ENCODE results near the gene KLHL41.

KLHL41 gene

DNA sequence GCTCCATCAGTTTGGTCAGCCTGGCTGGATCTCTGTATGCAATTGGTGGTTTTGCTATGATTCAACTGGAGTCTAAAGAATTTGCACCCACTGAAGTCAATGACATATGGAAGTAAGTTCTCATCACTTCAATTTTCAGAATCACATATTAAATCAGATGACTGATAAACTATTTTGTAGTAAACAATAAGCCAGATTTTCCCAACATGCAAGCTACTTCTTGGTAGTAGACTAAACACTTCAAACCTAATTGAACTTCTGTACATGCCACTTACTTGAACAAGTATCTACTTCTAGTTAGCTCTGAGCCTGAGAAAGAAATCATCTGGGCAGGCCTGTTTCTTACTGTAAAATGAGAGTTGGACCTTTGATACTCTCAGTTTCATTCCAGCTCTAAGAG is 11.4 kb downstream of the KLHL41 start:
- TF ChIP-seq ZNF8 (CRISPR knock-in tag; IDR thresholded peaks at IDR 0.05) (no peak), ARNTL (CRISPR knock-in tag; IDR thresholded peaks at IDR 0.05; ENCODE audit: borderline replicate concordance, low read depth) (no peak), OSR1 (CRISPR knock-in tag; IDR thresholded peaks at IDR 0.05) (no peak), ZC3H10 (CRISPR knock-in tag; IDR thresholded peaks at IDR 0.05) (no peak), ESRRG (CRISPR knock-in tag; IDR thresholded peaks at IDR 0.05) (no peak), ZNF70 (CRISPR knock-in tag; IDR thresholded peaks at IDR 0.05) (no peak), GLIS3 (CRISPR knock-in tag; IDR thresholded peaks at IDR 0.05) (no peak), BACH2 (CRISPR knock-in tag; IDR thresholded peaks at IDR 0.05; ENCODE audit: borderline replicate concordance) (no peak), ZFP30 (CRISPR knock-in tag; IDR thresholded peaks at IDR 0.05) (no peak), CSDC2 (CRISPR knock-in tag; IDR thresholded peaks at IDR 0.05) (no peak), CSRNP3 (CRISPR knock-in tag; IDR thresholded peaks at IDR 0.05) (no peak), TCF4 (CRISPR knock-in tag; IDR thresholded peaks at IDR 0.05; ENCODE audit: borderline replicate concordance) (no peak)
- TF ChIP-seq, protein P1, sequence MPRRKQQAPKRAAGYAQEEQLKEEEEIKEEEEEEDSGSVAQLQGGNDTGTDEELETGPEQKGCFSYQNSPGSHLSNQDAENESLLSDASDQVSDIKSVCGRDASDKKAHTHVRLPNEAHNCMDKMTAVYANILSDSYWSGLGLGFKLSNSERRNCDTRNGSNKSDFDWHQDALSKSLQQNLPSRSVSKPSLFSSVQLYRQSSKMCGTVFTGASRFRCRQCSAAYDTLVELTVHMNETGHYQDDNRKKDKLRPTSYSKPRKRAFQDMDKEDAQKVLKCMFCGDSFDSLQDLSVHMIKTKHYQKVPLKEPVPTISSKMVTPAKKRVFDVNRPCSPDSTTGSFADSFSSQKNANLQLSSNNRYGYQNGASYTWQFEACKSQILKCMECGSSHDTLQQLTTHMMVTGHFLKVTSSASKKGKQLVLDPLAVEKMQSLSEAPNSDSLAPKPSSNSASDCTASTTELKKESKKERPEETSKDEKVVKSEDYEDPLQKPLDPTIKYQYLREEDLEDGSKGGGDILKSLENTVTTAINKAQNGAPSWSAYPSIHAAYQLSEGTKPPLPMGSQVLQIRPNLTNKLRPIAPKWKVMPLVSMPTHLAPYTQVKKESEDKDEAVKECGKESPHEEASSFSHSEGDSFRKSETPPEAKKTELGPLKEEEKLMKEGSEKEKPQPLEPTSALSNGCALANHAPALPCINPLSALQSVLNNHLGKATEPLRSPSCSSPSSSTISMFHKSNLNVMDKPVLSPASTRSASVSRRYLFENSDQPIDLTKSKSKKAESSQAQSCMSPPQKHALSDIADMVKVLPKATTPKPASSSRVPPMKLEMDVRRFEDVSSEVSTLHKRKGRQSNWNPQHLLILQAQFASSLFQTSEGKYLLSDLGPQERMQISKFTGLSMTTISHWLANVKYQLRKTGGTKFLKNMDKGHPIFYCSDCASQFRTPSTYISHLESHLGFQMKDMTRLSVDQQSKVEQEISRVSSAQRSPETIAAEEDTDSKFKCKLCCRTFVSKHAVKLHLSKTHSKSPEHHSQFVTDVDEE (CRISPR knock-in tag; IDR thresholded peaks at IDR 0.05): no peak
- no peak for ATAC-seq

DNA sequence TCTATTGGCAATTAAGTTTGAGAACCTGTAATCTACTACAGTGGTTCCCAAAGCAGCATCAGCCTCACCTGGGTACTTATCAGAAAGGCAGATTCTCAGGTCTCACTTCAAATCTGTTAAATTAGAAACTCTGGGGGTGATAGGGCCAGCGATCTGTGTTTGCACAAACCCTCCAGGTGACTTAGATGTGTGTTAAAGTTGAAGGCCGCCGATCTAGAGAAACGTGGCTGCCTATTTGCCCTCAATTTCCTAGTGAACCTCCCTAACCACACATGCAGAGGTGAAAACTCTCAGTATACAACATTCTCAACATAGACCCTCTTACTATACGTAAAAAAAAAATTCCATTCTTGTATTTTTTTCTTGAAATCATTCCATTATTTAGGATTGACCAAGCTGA is 14.2 kb downstream of the KLHL41 start:
- TF ChIP-seq ZNF565 (CRISPR knock-in tag; conservative IDR thresholded peaks at IDR 0.05; ENCODE audit: low read depth) (no peak), ZFP3 (CRISPR knock-in tag; IDR thresholded peaks at IDR 0.05) (no peak), ZFP30 (CRISPR knock-in tag; IDR thresholded peaks at IDR 0.05) (no peak), TOX (CRISPR knock-in tag; IDR thresholded peaks at IDR 0.05; ENCODE audit: borderline replicate concordance) (no peak), CSDC2 (CRISPR knock-in tag; IDR thresholded peaks at IDR 0.05) (no peak), RARB (CRISPR knock-in tag; IDR thresholded peaks at IDR 0.05) (no peak), SNAI2 (CRISPR knock-in tag; IDR thresholded peaks at IDR 0.05) (no peak), GLIS3 (CRISPR knock-in tag; IDR thresholded peaks at IDR 0.05) (no peak), TCF4 (CRISPR knock-in tag; IDR thresholded peaks at IDR 0.05; ENCODE audit: borderline replicate concordance) (no peak), ZC3H10 (CRISPR knock-in tag; IDR thresholded peaks at IDR 0.05) (no peak), ZNF70 (CRISPR knock-in tag; IDR thresholded peaks at IDR 0.05) (no peak)
- TF ChIP-seq, protein P2, sequence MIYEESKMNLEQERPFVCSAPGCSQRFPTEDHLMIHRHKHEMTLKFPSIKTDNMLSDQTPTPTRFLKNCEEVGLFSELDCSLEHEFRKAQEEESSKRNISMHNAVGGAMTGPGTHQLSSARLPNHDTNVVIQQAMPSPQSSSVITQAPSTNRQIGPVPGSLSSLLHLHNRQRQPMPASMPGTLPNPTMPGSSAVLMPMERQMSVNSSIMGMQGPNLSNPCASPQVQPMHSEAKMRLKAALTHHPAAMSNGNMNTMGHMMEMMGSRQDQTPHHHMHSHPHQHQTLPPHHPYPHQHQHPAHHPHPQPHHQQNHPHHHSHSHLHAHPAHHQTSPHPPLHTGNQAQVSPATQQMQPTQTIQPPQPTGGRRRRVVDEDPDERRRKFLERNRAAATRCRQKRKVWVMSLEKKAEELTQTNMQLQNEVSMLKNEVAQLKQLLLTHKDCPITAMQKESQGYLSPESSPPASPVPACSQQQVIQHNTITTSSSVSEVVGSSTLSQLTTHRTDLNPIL (CRISPR knock-in tag; IDR thresholded peaks at IDR 0.05; ENCODE audit: low read depth): no peak
- TF ChIP-seq, protein P3, sequence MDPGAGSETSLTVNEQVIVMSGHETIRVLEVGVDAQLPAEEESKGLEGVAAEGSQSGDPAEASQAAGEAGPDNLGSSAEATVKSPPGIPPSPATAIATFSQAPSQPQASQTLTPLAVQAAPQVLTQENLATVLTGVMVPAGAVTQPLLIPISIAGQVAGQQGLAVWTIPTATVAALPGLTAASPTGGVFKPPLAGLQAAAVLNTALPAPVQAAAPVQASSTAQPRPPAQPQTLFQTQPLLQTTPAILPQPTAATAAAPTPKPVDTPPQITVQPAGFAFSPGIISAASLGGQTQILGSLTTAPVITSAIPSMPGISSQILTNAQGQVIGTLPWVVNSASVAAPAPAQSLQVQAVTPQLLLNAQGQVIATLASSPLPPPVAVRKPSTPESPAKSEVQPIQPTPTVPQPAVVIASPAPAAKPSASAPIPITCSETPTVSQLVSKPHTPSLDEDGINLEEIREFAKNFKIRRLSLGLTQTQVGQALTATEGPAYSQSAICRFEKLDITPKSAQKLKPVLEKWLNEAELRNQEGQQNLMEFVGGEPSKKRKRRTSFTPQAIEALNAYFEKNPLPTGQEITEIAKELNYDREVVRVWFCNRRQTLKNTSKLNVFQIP (CRISPR knock-in tag; IDR thresholded peaks at IDR 0.05; ENCODE audit: borderline replicate concordance, low read depth): no peak
- TF ChIP-seq, protein P1 (CRISPR knock-in tag; IDR thresholded peaks at IDR 0.05): no peak
- ATAC-seq: no peak

DNA sequence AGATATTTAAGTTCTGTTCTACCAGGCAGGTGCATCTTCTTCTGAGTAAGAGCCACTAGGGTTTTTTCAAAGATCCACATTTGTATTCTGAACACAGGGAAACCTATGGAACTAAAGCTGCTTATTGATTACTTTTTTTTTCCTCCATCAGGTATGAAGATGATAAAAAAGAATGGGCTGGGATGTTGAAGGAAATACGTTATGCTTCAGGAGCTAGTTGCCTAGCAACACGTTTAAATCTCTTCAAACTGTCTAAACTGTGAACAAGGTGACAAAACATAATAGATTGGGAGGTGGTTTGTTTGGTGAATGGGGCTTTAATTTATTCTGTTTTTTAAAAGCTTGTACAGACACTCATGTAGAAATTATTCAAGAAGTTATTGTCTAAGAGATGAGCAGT is 15.9 kb downstream of the KLHL41 start:
- no peak for ATAC-seq
- TF ChIP-seq RARB (CRISPR knock-in tag; IDR thresholded peaks at IDR 0.05) (no peak), ZFP3 (CRISPR knock-in tag; IDR thresholded peaks at IDR 0.05) (no peak), TCF4 (CRISPR knock-in tag; IDR thresholded peaks at IDR 0.05; ENCODE audit: borderline replicate concordance) (no peak), TOX (CRISPR knock-in tag; IDR thresholded peaks at IDR 0.05; ENCODE audit: borderline replicate concordance) (no peak)
- TF ChIP-seq, protein P4, sequence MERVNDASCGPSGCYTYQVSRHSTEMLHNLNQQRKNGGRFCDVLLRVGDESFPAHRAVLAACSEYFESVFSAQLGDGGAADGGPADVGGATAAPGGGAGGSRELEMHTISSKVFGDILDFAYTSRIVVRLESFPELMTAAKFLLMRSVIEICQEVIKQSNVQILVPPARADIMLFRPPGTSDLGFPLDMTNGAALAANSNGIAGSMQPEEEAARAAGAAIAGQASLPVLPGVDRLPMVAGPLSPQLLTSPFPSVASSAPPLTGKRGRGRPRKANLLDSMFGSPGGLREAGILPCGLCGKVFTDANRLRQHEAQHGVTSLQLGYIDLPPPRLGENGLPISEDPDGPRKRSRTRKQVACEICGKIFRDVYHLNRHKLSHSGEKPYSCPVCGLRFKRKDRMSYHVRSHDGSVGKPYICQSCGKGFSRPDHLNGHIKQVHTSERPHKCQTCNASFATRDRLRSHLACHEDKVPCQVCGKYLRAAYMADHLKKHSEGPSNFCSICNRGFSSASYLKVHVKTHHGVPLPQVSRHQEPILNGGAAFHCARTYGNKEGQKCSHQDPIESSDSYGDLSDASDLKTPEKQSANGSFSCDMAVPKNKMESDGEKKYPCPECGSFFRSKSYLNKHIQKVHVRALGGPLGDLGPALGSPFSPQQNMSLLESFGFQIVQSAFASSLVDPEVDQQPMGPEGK (CRISPR knock-in tag; IDR thresholded peaks at IDR 0.05; ENCODE audit: borderline replicate concordance): no peak
- TF ChIP-seq, protein P3 (CRISPR knock-in tag; IDR thresholded peaks at IDR 0.05; ENCODE audit: borderline replicate concordance, low read depth): no peak

Measured in SK-N-SH treated with all-trans-retinoic acid at 6 μM for 48 hours (cell line).